ENCODE results near the gene GLIPR2. TPM values are rescaled to one million over a fixed set of nuclear protein-coding genes. Genes with fewer than 3 reads are reported as not detected.
A peak's percentile ranks its signal among the peaks of the same experiment; 100 is the strongest.

Gene GLIPR2
- total and polyA plus RNA-seq, 2 of the 4 experiments (the other 2 are of a cell fraction), result 35.8 to 43.3 TPM

DNA sequence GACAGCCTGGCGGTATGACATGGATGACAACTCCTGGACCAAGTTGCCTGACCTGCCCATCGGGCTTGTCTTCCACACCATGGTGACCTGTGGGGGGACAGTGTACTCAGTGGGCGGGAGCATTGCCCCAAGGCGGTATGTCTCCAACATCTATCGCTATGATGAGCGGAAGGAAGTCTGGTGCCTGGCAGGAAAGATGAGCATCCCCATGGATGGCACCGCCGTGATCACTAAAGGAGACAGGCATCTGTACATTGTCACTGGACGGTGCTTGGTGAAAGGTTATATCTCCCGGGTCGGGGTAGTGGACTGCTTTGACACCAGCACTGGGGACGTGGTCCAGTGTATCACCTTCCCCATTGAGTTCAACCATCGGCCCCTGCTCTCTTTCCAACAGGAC lies 34.0 kb downstream of the GLIPR2 start:
- H3K18ac ChIP-seq (ENCODE audit: low read depth, low read length), result no peak overlapping the region
- CTCF ChIA-PET, result no interaction called here
- TF ChIP-seq BHLHE40 (IDR thresholded peaks at IDR 0.05; ENCODE audit: low read depth, low read length) (no peak), MAFK (IDR thresholded peaks at IDR 0.05; ENCODE audit: low read depth, low read length) (no peak), SMC3 (IDR thresholded peaks at IDR 0.05; ENCODE audit: low read depth, low read length) (no peak), RAD21 (IDR thresholded peaks at IDR 0.05; ENCODE audit: low read length) (no peak)
- no peak overlapping the region for H2BK120ac ChIP-seq (ENCODE audit: low read depth, low read length)
- in situ Hi-C loops (cut with MboI; ENCODE audit: low sequenced_read_pairs) (loop anchor here (10.0 kb wide), 1 partner anchor 206 kb away; no protein-coding TSS in a partner anchor), intact Hi-C loops (cut with micrococcal nuclease) (no loop called here), dilution Hi-C loops (cut with HindIII; ENCODE audit: low sequenced_read_pairs, unreplicated experiment) (no loop called here)
- BruUV-seq (replicated peaks), result no TSS peak
- no peak overlapping the region for H3K14ac ChIP-seq (replicated peaks; ENCODE audit: low read depth, low read length)
- no peak overlapping the region for H4K91ac ChIP-seq (ENCODE audit: insufficient read depth, low read depth, low read length)
- 100% methylated on average over 9 of the region's 13 CpGs; no CpG with 5 or more reads in 1 of the 2 experiments for WGBS, 2 experiments (ENCODE audit: extremely low coverage in 2 of 2, insufficient read length in 1 of 2)
- H2BK5ac ChIP-seq (ENCODE audit: low read depth, low read length, poor library complexity, severe bottlenecking), result no peak overlapping the region
- H4K5ac ChIP-seq (ENCODE audit: low read depth, low read length), result no peak overlapping the region
- no peak overlapping the region for H4K8ac ChIP-seq (ENCODE audit: low read depth in 2 of 2, low read length in 2 of 2)
- H2AK5ac ChIP-seq (ENCODE audit: low read depth, low read length), result 0 out of 2 replicates have a peak overlapping the region, but pooled peaks have one; percentile 38
- H3K4me3 ChIP-seq (ENCODE audit: insufficient read depth, low read depth, low read length), result no peak overlapping the region
- H3K23ac ChIP-seq (ENCODE audit: low read depth, low read length), result no peak overlapping the region
- DNase-seq (no peak), ATAC-seq (ENCODE audit: low read depth) (no peak)
- no peaks in the 10 kb centered on the region for H3K9me1 ChIP-seq (ENCODE audit: insufficient read depth, low read length)
- H3K27ac ChIP-seq (ENCODE audit: insufficient read depth, low read length), result no peak overlapping the region
- H3K4me2 ChIP-seq (ENCODE audit: low read depth, low read length), result no peak overlapping the region
- H2AK9ac ChIP-seq (replicated peaks; ENCODE audit: low read depth, low read length, poor library complexity), result no peak overlapping the region
- H2BK15ac ChIP-seq (ENCODE audit: low read depth, low read length), result no peak overlapping the region
- H3K27me3 ChIP-seq (ENCODE audit: control insufficient read depth, insufficient read depth, low read length), result no peaks in the 10 kb centered on the region; the same call in 1 of the 2 replicates
- H4K20me1 ChIP-seq (ENCODE audit: insufficient read depth, low read length), result no peaks in the 10 kb centered on the region
- no peak overlapping the region for H3K56ac ChIP-seq (ENCODE audit: extremely low read depth, insufficient read depth, low read length)
- H2BK20ac ChIP-seq (ENCODE audit: low read depth, low read length), result no peak overlapping the region
- H3K36me3 ChIP-seq (ENCODE audit: control insufficient read depth, insufficient read depth, low read length), result no peaks in the 10 kb centered on the region
- H3K9me3 ChIP-seq (ENCODE audit: control insufficient read depth, insufficient read depth, low read length), result no peaks in the 10 kb centered on the region
- no peak overlapping the region for H2AFZ ChIP-seq (replicated peaks; ENCODE audit: low read length, poor library complexity)
- H3K79me1 ChIP-seq (ENCODE audit: low read depth in 1 of 2, low read length in 2 of 2), result no peaks in the 10 kb centered on the region
- H3K4me1 ChIP-seq (ENCODE audit: control insufficient read depth, insufficient read depth, low read length), result peaks cover 5% of the 10 kb centered on the region
- POLR2A ChIA-PET (ENCODE audit: unreplicated experiment), result no interaction called here
- no peak overlapping the region for H3K4ac ChIP-seq (ENCODE audit: low read depth, low read length)
- H3K9ac ChIP-seq (ENCODE audit: low read depth, low read length), result no peak overlapping the region
